ENCODE measurements around the gene GPER1. TPM values are rescaled to one million over a fixed set of nuclear protein-coding genes. Genes with fewer than 3 reads are reported as not detected.

The GPER1 gene
- total RNA-seq, 4 donors from 2014 or later: 7.1 to 20.2 (median 7.8) TPM

DNA sequence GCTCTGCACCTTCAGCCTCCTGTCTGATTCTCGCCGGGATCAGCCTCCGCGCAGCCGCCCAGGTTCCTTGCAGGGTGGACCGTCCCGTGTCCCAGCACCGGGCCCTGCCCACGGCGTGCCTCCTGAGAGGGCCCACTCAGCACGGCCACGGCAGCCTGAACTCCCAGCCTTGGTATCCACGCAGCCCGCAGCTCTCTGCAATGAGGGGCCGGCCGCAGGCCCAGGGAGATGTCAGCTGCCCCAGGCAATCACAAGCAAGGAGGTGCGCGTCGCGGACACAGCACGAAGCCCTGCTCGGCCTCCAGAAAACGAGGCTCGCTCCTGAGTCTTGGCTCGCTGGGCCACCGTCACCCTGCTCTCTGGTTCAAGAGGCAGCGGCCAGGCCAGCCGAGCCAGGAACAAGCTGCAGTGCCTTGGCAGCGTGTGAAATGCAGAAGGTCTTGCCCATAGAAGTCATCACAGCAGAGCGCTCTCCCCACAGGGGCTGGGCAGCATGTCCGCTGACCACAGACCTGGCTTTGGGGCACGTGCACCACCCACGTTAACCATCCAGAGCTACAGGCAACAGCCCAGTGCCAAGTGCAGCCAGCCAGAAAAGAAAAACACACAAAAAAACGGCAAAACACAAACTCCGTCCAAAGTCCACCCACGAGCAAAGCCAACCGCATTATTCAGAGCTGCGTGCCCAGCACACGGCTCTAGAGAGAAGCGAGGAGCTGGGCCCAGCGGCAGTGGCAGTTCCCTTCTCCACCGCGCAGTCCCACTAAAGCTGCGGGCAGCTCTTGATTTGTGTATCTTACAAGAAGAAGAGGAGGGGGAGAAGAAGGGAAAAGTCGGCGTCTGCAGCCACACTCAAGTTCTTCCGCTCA is 13.9 kb downstream of the GPER1 start:
- no peaks in the 10 kb centered on the region for H3K27me3 ChIP-seq
- no peak for TF ChIP-seq POLR2A (IDR thresholded peaks at IDR 0.05)
- TF ChIP-seq POLR2AphosphoS5 (IDR thresholded peaks at IDR 0.05): no peak
- TF ChIP-seq, protein P1, sequence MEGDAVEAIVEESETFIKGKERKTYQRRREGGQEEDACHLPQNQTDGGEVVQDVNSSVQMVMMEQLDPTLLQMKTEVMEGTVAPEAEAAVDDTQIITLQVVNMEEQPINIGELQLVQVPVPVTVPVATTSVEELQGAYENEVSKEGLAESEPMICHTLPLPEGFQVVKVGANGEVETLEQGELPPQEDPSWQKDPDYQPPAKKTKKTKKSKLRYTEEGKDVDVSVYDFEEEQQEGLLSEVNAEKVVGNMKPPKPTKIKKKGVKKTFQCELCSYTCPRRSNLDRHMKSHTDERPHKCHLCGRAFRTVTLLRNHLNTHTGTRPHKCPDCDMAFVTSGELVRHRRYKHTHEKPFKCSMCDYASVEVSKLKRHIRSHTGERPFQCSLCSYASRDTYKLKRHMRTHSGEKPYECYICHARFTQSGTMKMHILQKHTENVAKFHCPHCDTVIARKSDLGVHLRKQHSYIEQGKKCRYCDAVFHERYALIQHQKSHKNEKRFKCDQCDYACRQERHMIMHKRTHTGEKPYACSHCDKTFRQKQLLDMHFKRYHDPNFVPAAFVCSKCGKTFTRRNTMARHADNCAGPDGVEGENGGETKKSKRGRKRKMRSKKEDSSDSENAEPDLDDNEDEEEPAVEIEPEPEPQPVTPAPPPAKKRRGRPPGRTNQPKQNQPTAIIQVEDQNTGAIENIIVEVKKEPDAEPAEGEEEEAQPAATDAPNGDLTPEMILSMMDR (IDR thresholded peaks at IDR 0.05): no peak
- TF ChIP-seq EP300 (IDR thresholded peaks at IDR 0.05): no peak
- 91 to 94% methylated on average over 3 to 14 of the region's 47 CpGs for WGBS, 2 donors (ENCODE audit: low coverage in 1 of 2)
- H3K4me3 ChIP-seq: no peak overlapping the region
- H3K4me1 ChIP-seq: peaks cover 0 to 2% (median 0%) of the 10 kb centered on the region in 3 donors
- no peak for ATAC-seq
- H3K27ac ChIP-seq: no peak overlapping the region
- peaks cover 0 to 15% of the 10 kb centered on the region in 2 donors for H3K36me3 ChIP-seq
- H3K9me3 ChIP-seq: no peaks in the 10 kb centered on the region

GRCh38 chr7:1103009-1103788 is 15.3 kb downstream of the GPER1 start:
- ATAC-seq: no peak
- no peak for TF ChIP-seq POLR2A (IDR thresholded peaks at IDR 0.05)
- TF ChIP-seq, protein P1 (IDR thresholded peaks at IDR 0.05): no peak
- no peak for TF ChIP-seq EP300 (IDR thresholded peaks at IDR 0.05)
- TF ChIP-seq POLR2AphosphoS5 (IDR thresholded peaks at IDR 0.05): no peak
- Histone ChIP-seq H3K36me3 (peaks cover 0 to 14% of the 10 kb centered on the region in 2 donors), H3K9me3 (no peaks in the 10 kb centered on the region), H3K27ac (no peak overlapping the region), H3K4me3 (no peak overlapping the region), H3K4me1 (no peaks in the 10 kb centered on the region), H3K27me3 (no peaks in the 10 kb centered on the region)
- WGBS, 2 donors (ENCODE audit: low coverage in 1 of 2): 66 to 79% methylated on average over 5 to 14 of the region's 34 CpGs

- H3K36me3 ChIP-seq: peaks cover 0 to 7% of the 10 kb centered on the region in 2 donors
- TF ChIP-seq POLR2AphosphoS5 (IDR thresholded peaks at IDR 0.05) (no peak), EP300 (IDR thresholded peaks at IDR 0.05) (no peak), POLR2A (IDR thresholded peaks at IDR 0.05) (no peak)
- TF ChIP-seq, protein P1 (IDR thresholded peaks at IDR 0.05): no peak
- 100% methylated on average over 2 to 3 of the region's 21 CpGs for WGBS, 2 donors (ENCODE audit: low coverage in 1 of 2)
- no peak overlapping the region for H3K4me3 ChIP-seq
- no peaks in the 10 kb centered on the region for H3K4me1 ChIP-seq
- no peaks in the 10 kb centered on the region for H3K9me3 ChIP-seq
- ATAC-seq: no peak
- no peaks in the 10 kb centered on the region for H3K27me3 ChIP-seq
- H3K27ac ChIP-seq: no peak overlapping the region
Measured at GRCh38 chr7:1103789-1104515, 16.0 kb downstream of the GPER1 start.

- H3K36me3 ChIP-seq: peaks cover 0 to 1% of the 10 kb centered on the region in 2 donors
- H3K27me3 ChIP-seq: no peaks in the 10 kb centered on the region
- no peak for ATAC-seq
- no peaks in the 10 kb centered on the region for H3K9me3 ChIP-seq
- WGBS, 2 donors (ENCODE audit: low coverage in 1 of 2): 76 to 83% methylated on average over 4 to 8 of the region's 13 CpGs
- H3K4me3 ChIP-seq: no peak overlapping the region
- H3K4me1 ChIP-seq: no peaks in the 10 kb centered on the region
- TF ChIP-seq POLR2A (IDR thresholded peaks at IDR 0.05): no peak
- no peak for TF ChIP-seq EP300 (IDR thresholded peaks at IDR 0.05)
- no peak for TF ChIP-seq POLR2AphosphoS5 (IDR thresholded peaks at IDR 0.05)
- TF ChIP-seq, protein P1 (IDR thresholded peaks at IDR 0.05): no peak
- H3K27ac ChIP-seq: no peak overlapping the region
Measured at GRCh38 chr7:1104516-1105179, 16.7 kb downstream of the GPER1 start.
